Breast epithelium (tissue), 4 donors: ENCODE data around the gene CACNA2D1. TPM values are rescaled to one million over a fixed set of nuclear protein-coding genes. Genes with fewer than 3 reads are reported as not detected.

Experiments used
- DNase-seq, 2 donors: peaks; one replicate each; pipeline ENCODE4 v3.0.0-alpha.2; 2019; ENCODE audit warnings: low spot score in 2 of 2
- H3K27ac ChIP-seq, 2 donors: fragments of 200-600 bp; sonication (generic) in 1 of 2; one replicate each; pipeline ENCODE4 v1.5.1; 2016 to 2019; ENCODE audit warnings: mild to moderate bottlenecking in 1 of 2
- H3K27me3 ChIP-seq, 2 donors: fragments of 200-600 bp; sonication (generic) in 1 of 2; one replicate each; pipeline versions ENCODE4 v1.5.1 to v1.6.0; 2017 to 2019; ENCODE audit warnings: control low read depth in 1 of 2, mild to moderate bottlenecking in 1 of 2
- H3K36me3 ChIP-seq: fragments of 200-600 bp; one replicate; pipeline ENCODE4 v1.5.1; 2019
- H3K4me1 ChIP-seq, 2 donors: fragments of 200-600 bp; sonication (generic); one replicate each; pipeline ENCODE4 v1.5.1; 2016 to 2019; ENCODE audit warnings: control low read depth in 1 of 2
- H3K4me3 ChIP-seq, 3 donors: fragments of 200-600 bp; sonication (generic); 1 replicate in 2 of 3; 2 replicates in 1 of 3; pipeline ENCODE4 v1.5.1; 2016 to 2019; ENCODE audit warnings: mild to moderate bottlenecking in 3 of 3, moderate library complexity in 2 of 3
- H3K9me3 ChIP-seq, 2 donors: fragments of 200-600 bp; sonication (generic) in 1 of 2; one replicate each; pipeline ENCODE4 v1.5.1; 2016 to 2019; ENCODE audit warnings: control low read depth in 1 of 2
- CTCF ChIP-seq, 3 donors: fragments of 450-650 bp; IDR thresholded peaks; one replicate each; pipeline ENCODE4 v1.5.1; 2016 to 2017; ENCODE audit warnings: antibody characterized with exemption in 3 of 3, mild to moderate bottlenecking in 3 of 3, moderate library complexity in 3 of 3
- POLR2A ChIP-seq: fragments of 450-650 bp; IDR thresholded peaks from one replicate; pipeline ENCODE4 v1.6.1; 2016; ENCODE audit warnings: antibody characterized with exemption, mild to moderate bottlenecking, moderate library complexity
- POLR2AphosphoS5 ChIP-seq, 3 donors: sonication (generic); formaldehyde crosslinking; IDR thresholded peaks; one replicate each; pipeline ENCODE4 v1.6.1; 2017; ENCODE audit warnings: antibody characterized with exemption in 3 of 3
- intact Hi-C: fragments of 100-400 bp; cut with DNase I; formaldehyde crosslinking; loops from one replicate; pipeline ENCODE4 v1.15.1; 2023; ENCODE audit warnings: low total_unique reads
- total RNA-seq, 3 donors: library from RNA; depleted of rRNA; stranded (reverse); fragments of >200 nt; gene quantifications; one replicate each; pipeline ENCODE4 v1.1.0, GENCODE V29; 2016

Gene CACNA2D1
- total RNA-seq, 3 donors from 2014 or later: 10.2 to 79.4 (median 16.0) TPM

DNA sequence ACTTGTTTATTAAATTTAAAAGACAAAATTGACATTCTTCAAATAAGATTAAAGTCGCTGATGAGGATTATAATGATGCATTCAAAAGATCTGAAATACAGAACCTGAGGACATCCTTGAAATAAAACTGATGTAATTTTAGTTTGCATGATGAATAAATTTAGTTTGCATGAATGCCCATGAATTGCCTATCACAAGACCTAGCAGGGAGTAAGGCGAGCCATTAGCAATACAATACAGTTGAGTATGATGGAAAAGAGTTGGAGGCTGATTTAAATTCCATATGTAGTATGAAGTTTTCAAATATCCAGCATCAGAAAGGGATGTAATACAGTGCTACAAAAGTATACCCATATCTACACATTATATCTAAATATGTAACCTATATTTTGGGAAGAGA lies 321.3 kb downstream of the CACNA2D1 start:
- Histone ChIP-seq H3K9me3 (peaks cover 0 to 15% of the 10 kb centered on the region in 2 donors), H3K36me3 (no peaks in the 10 kb centered on the region), H3K4me1 (no peaks in the 10 kb centered on the region), H3K27me3 (no peaks in the 10 kb centered on the region), H3K27ac (no peak overlapping the region), H3K4me3 (no peak overlapping the region)
- DNase-seq: no peak
- intact Hi-C loops: no loop called here
- TF ChIP-seq CTCF (IDR thresholded peaks at IDR 0.05) (no peak), POLR2AphosphoS5 (IDR thresholded peaks at IDR 0.05) (no peak), POLR2A (no peak)

DNA sequence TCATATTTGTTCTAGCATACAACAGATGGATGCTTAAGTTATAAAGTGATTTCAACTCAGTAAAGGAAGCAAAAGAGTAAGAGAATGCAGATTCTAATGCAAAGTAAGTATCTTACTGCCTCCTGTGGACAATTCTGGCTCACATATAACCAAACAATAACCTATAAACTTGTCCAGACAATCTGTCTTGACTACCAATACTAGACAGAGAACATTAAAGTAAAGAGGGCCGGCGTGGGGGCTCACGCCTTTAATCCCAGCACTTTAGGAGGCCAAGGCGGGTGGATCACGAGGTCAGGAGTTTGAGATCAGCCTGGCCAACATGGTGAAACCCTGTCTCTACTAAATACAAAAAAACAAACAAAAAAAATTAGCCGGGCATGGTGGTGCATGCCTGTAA lies 329.3 kb downstream of the CACNA2D1 start:
- no peaks in the 10 kb centered on the region for H3K9me3 ChIP-seq
- no peaks in the 10 kb centered on the region for H3K36me3 ChIP-seq
- no peaks in the 10 kb centered on the region for H3K27me3 ChIP-seq
- TF ChIP-seq CTCF (IDR thresholded peaks at IDR 0.05) (no peak), POLR2A (no peak), POLR2AphosphoS5 (IDR thresholded peaks at IDR 0.05) (no peak)
- intact Hi-C loops: no loop called here
- no peaks in the 10 kb centered on the region for H3K4me1 ChIP-seq
- H3K4me3 ChIP-seq: no peak overlapping the region
- no peak for DNase-seq
- H3K27ac ChIP-seq: no peak overlapping the region

- no peak for DNase-seq
- no peak overlapping the region for H3K4me3 ChIP-seq
- TF ChIP-seq POLR2AphosphoS5 (IDR thresholded peaks at IDR 0.05) (no peak), POLR2A (no peak), CTCF (IDR thresholded peaks at IDR 0.05) (no peak)
- H3K27ac ChIP-seq: no peak overlapping the region
- intact Hi-C loops: no loop called here
- no peaks in the 10 kb centered on the region for H3K9me3 ChIP-seq
- H3K27me3 ChIP-seq: no peaks in the 10 kb centered on the region
- H3K4me1 ChIP-seq: no peaks in the 10 kb centered on the region
- H3K36me3 ChIP-seq: no peaks in the 10 kb centered on the region
Measured at GRCh38 chr7:82110146-82110840, 333.3 kb downstream of the CACNA2D1 start.

DNA sequence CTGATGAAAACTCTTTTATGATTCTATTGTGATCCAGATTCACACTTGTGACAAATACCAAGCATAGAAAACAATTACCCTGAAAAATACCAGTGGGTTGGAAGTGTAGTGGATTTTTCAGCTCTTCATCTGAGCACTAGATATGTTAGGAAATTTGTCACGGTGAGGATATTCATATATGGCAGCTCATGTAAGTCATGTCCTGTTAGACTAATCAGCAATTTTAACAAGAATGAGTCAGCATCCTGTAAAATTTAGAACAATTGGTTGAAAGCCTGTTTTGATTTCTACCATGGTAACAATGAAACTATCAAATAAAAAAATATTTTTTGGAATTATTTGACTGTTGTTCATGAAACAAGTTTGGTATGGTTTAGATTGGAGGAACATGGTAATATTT lies 334.3 kb downstream of the CACNA2D1 start:
- Histone ChIP-seq H3K4me1 (no peaks in the 10 kb centered on the region), H3K36me3 (no peaks in the 10 kb centered on the region), H3K27ac (no peak overlapping the region), H3K27me3 (no peaks in the 10 kb centered on the region), H3K4me3 (no peak overlapping the region), H3K9me3 (no peaks in the 10 kb centered on the region)
- intact Hi-C loops: no loop called here
- no peak for DNase-seq
- TF ChIP-seq POLR2A: no peak
- no peak for TF ChIP-seq POLR2AphosphoS5 (IDR thresholded peaks at IDR 0.05)
- no peak for TF ChIP-seq CTCF (IDR thresholded peaks at IDR 0.05)

GRCh38 chr7:82106201-82106600 lies 337.4 kb downstream of the CACNA2D1 start:
- H3K4me3 ChIP-seq: no peak overlapping the region
- intact Hi-C loops: no loop called here
- no peaks in the 10 kb centered on the region for H3K9me3 ChIP-seq
- H3K27ac ChIP-seq: no peak overlapping the region
- DNase-seq: no peak
- H3K27me3 ChIP-seq: no peaks in the 10 kb centered on the region
- TF ChIP-seq POLR2A (no peak), POLR2AphosphoS5 (IDR thresholded peaks at IDR 0.05) (no peak), CTCF (IDR thresholded peaks at IDR 0.05) (no peak)
- no peaks in the 10 kb centered on the region for H3K4me1 ChIP-seq
- H3K36me3 ChIP-seq: no peaks in the 10 kb centered on the region
